Left lung (tissue), 10 donors: ENCODE data around the gene ADPRHL1. TPM values are rescaled to one million over a fixed set of nuclear protein-coding genes. Genes with fewer than 3 reads are reported as not detected.

ENCODE experiments used
- ATAC-seq: fragments of 200-7000 bp; cut with Tn5 transposase; one replicate; pipeline ENCODE4 v1.9.1; 2020; ENCODE audit warnings: moderate library complexity
- DNase-seq, 4 donors: peaks; one replicate each; pipeline ENCODE4 v3.0.0-alpha.2; 2013 to 2020
- H3K27ac ChIP-seq, 2 donors: fragments of 200-600 bp; sonication (generic) in 1 of 2; one replicate each; pipeline versions ENCODE4 v1.5.0 to v1.8.0; 2020 to 2021
- H3K27me3 ChIP-seq, 2 donors: fragments of 200-600 bp; sonication (generic) in 1 of 2; one replicate each; pipeline versions ENCODE4 v1.5.0 to v1.8.0; 2020 to 2021
- H3K36me3 ChIP-seq, 2 donors: fragments of 200-600 bp; sonication (generic) in 1 of 2; one replicate each; pipeline versions ENCODE4 v1.5.0 to v1.8.0; 2020 to 2021
- H3K4me1 ChIP-seq, 2 donors: fragments of 200-600 bp; one replicate each; pipeline ENCODE4 v1.8.0; 2021
- H3K4me3 ChIP-seq, 2 donors: fragments of 200-600 bp; sonication (generic) in 1 of 2; one replicate each; pipeline versions ENCODE4 v1.5.0 to v1.8.0; 2020 to 2021; ENCODE audit warnings: mild to moderate bottlenecking in 1 of 2
- H3K9me3 ChIP-seq, 2 donors: fragments of 200-600 bp; sonication (generic) in 1 of 2; one replicate each; pipeline versions ENCODE4 v1.5.0 to v1.8.0; 2020 to 2021
- intact Hi-C, 2 donors: fragments of 100-400 bp; cut with DNase I; formaldehyde crosslinking; loops; one replicate each; pipeline versions ENCODE4 v1.11.2 to v1.14.2; 2022
- polyA plus RNA-seq, 6 donors: library from polyadenylated mRNA; unstranded; fragments of 120-200 nt; gene quantifications; one replicate each; pipeline ENCODE4 v1.2.1, GENCODE V29; 2013; ENCODE audit not compliant: insufficient read length in 6 of 6
- total RNA-seq, 2 donors: library from RNA; stranded (reverse); fragmentation: NEBNext Ultra II Directional; extraction: Animal tissue kit (Norgen Biotek cat#: 25700); gene quantifications; one replicate each; pipeline ENCODE4 v1.2.1, GENCODE V29; 2021
- TF ChIP-seq, protein P1 (sequence below), 2 donors: fragments of 200-600 bp; sonication (generic) in 1 of 2; IDR thresholded peaks; one replicate each; pipeline versions ENCODE4 v1.5.0 to v1.8.0; 2021; ENCODE audit warnings: antibody characterized with exemption in 2 of 2
- donor health status: DM: no; HTN: yes; CAD: no.
- donor health status: DM: no; HTN: no; CAD: no.

Gene ADPRHL1
- total and polyA plus RNA-seq, 8 donors: 0.66 to 2.3 (median 1.5) TPM

DNA sequence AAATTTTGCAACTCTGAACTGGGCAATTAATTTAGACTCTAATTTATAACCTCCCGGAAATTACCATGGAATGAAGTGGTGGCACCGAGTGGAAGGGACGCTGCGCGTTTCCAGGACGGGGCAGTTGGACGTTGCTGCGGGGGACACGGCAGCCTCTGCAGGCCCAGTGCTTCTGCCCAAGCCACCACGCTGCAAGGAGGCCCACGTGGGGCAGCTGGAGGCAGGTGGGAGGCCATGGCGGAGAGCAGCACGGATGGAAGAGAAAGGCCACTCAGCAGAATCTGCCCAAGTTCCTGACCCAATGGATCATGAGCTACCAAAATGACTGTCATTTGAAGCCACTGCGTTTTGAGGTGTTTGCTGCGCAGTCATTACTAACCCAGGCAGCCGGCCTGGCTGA, 11.2 kb upstream of the ADPRHL1 start:
- H3K4me3 ChIP-seq: no peak overlapping the region
- ATAC-seq (no peak), DNase-seq (no peak)
- no peaks in the 10 kb centered on the region for H3K9me3 ChIP-seq
- H3K4me1 ChIP-seq: no peaks in the 10 kb centered on the region
- no peak overlapping the region for H3K27ac ChIP-seq
- H3K36me3 ChIP-seq: peaks cover 0 to 54% of the 10 kb centered on the region in 2 donors
- TF ChIP-seq, protein P1, sequence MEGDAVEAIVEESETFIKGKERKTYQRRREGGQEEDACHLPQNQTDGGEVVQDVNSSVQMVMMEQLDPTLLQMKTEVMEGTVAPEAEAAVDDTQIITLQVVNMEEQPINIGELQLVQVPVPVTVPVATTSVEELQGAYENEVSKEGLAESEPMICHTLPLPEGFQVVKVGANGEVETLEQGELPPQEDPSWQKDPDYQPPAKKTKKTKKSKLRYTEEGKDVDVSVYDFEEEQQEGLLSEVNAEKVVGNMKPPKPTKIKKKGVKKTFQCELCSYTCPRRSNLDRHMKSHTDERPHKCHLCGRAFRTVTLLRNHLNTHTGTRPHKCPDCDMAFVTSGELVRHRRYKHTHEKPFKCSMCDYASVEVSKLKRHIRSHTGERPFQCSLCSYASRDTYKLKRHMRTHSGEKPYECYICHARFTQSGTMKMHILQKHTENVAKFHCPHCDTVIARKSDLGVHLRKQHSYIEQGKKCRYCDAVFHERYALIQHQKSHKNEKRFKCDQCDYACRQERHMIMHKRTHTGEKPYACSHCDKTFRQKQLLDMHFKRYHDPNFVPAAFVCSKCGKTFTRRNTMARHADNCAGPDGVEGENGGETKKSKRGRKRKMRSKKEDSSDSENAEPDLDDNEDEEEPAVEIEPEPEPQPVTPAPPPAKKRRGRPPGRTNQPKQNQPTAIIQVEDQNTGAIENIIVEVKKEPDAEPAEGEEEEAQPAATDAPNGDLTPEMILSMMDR (IDR thresholded peaks at IDR 0.05): no peak
- H3K27me3 ChIP-seq: no peaks in the 10 kb centered on the region
- intact Hi-C loops: no loop called here

- no peak for DNase-seq
- intact Hi-C loops: no loop called here
- Histone ChIP-seq H3K9me3 (no peaks in the 10 kb centered on the region), H3K27me3 (no peaks in the 10 kb centered on the region), H3K27ac (peak overlapping the region; percentile 15 to 44), H3K36me3 (peaks cover 0 to 63% of the 10 kb centered on the region in 2 donors), H3K4me3 (no peak overlapping the region), H3K4me1 (no peaks in the 10 kb centered on the region)
- ATAC-seq: peak; percentile 86
- TF ChIP-seq, protein P1 (IDR thresholded peaks at IDR 0.05): no peak
Measured at GRCh38 chr13:113461022-113461751, 7.9 kb upstream of the ADPRHL1 start.

- TF ChIP-seq, protein P1 (IDR thresholded peaks at IDR 0.05): no peak
- intact Hi-C loops: no loop called here
- ATAC-seq (peak; percentile 53), DNase-seq (no peak)
- Histone ChIP-seq H3K9me3 (no peaks in the 10 kb centered on the region), H3K36me3 (peaks cover 0 to 64% of the 10 kb centered on the region in 2 donors), H3K4me3 (no peak overlapping the region), H3K4me1 (no peaks in the 10 kb centered on the region), H3K27me3 (no peaks in the 10 kb centered on the region), H3K27ac (peak overlapping the region in 1 of 2 donors; percentile 41)
Measured at GRCh38 chr13:113460599-113460998, 7.3 kb upstream of the ADPRHL1 start.

DNA sequence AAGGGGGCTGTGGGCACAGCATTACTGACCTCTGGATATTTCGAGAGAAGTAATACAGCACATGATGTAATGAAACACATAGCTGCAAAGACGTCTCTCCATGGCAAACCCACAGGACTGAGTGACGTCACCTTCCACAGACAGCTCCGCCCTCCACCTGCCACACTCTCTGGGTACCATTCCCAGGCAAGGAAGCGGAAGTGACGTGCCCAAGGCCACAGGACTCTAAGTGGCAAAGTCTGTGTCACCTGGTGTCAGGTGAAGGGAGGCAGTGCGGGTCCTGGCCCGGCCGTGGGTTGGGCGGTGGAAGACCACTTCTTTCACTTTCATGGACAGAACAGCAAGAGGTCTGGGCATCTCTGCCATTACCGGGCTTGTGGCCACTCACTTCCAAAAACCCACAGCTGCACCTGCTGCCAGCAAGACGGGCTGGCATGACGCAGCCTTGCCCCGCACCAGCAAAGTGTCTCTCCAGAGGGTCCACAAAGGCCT, 6.8 kb upstream of the ADPRHL1 start:
- intact Hi-C loops: no loop called here
- H3K27me3 ChIP-seq: no peaks in the 10 kb centered on the region
- H3K27ac ChIP-seq: peak overlapping the region in 1 of 2 donors; percentile 41
- ATAC-seq (no peak), DNase-seq (no peak)
- H3K9me3 ChIP-seq: no peaks in the 10 kb centered on the region
- peaks cover 0 to 67% of the 10 kb centered on the region in 2 donors for H3K36me3 ChIP-seq
- TF ChIP-seq, protein P1 (IDR thresholded peaks at IDR 0.05): no peak
- H3K4me3 ChIP-seq: no peak overlapping the region
- no peaks in the 10 kb centered on the region for H3K4me1 ChIP-seq

- no peaks in the 10 kb centered on the region for H3K4me1 ChIP-seq
- H3K4me3 ChIP-seq: no peak overlapping the region
- no peaks in the 10 kb centered on the region for H3K27me3 ChIP-seq
- ATAC-seq (no peak), DNase-seq (peak in 1 of 4 donors; percentile 47)
- H3K36me3 ChIP-seq: peaks cover 0 to 77% of the 10 kb centered on the region in 2 donors
- TF ChIP-seq, protein P1 (IDR thresholded peaks at IDR 0.05): no peak
- H3K9me3 ChIP-seq: no peaks in the 10 kb centered on the region
- intact Hi-C loops: no loop called here
- H3K27ac ChIP-seq: peak overlapping the region in 1 of 2 donors; percentile 13
Measured at GRCh38 chr13:113458253-113459065, 5.2 kb upstream of the ADPRHL1 start.
